ENCODE data around the gene GALNT16. TPM values are rescaled to one million over a fixed set of nuclear protein-coding genes. Genes with fewer than 3 reads are reported as not detected.

The GALNT16 gene
- total RNA-seq, 1 donor from 2014 or later = not detected

DNA sequence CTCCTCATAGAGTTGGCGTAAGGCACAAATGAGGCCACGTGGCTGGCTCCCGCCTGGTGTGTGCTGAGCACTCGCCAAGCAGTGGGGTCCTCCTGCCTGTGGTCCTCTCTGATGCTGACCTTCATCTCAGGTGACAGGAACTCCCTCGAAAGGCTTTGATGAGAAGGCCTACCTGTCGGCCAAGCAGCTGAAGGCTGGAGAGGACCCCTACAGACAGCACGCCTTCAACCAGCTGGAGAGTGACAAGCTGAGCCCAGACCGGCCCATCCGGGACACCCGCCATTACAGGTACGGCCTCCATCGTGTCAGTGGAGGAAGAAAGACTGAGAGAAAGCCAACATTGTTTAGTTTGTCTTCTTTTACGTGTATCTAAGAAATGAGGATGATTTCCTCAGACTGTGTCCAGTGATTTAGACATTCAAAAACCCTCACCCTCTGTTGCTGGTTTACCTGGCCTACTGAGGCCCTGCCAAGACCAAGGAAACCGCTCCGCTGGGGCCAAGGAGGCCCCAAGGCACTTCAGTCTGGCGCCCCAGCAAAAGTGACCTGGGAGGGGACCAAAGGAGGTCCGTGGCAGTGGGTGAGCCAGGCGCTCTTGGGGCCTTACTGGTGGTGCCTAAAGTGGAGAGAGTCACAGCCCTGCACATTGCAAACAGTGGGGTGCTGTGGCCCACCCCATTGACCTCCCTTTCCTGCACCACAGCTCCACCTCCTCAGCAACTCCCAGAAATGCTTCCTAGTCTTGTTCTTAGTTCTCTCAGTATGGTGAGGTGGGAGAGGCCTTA lies 60.8 kb downstream of the GALNT16 start:
- H3K4me1 Mint-ChIP-seq = no peaks in the 10 kb centered on the region

DNA sequence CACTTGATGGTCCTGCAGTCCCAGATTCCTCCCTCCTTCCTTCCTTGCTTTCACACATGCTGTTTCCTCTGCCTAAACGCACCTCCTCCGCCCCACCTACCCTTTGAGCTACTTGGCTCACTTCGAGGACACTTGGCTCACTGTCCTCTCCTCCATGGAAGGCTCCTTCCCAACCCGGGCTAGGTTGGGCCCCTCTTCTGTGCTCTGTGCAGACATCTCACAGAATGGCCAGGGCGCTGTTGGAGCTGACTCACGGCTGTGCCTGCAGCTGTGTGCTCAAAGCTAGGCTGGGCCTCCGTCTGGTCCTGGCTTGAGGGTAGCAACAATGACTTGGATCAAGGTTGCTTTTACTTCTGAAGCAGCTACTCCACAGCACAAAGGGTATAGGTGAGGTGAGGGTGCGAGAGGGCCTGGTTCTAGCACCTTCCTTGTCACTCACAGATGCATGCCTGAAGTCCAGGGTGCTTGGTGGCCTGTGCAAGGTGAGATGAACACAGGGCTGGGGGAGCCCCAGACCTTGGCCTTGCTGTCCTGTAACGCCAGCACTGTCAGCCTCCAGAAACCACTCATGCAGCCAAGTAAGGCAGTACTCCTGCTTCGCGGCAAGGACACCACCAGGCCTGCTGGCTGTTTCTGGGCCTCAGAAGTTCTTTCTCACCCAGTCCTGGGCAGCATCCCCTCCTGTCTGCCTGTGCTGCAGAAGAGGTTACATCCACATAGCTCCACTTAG lies 61.8 kb downstream of the GALNT16 start:
- intact Hi-C loops (cut with micrococcal nuclease) = no loop called here
- H3K27me3 Mint-ChIP-seq = no peaks in the 10 kb centered on the region
- H3K9me3 Mint-ChIP-seq = no peaks in the 10 kb centered on the region
- no peak overlapping the region for H3K4me3 Mint-ChIP-seq
- no peaks in the 10 kb centered on the region for H3K36me3 Mint-ChIP-seq (ENCODE audit: low read depth)
- no peak overlapping the region for H3K27ac Mint-ChIP-seq
- no peak for DNase-seq
- H3K4me1 Mint-ChIP-seq = no peaks in the 10 kb centered on the region

More for the DNA sequence above, 60.8 kb downstream of the GALNT16 start:
- Mint-ChIP-seq H3K27ac (no peak overlapping the region), H3K36me3 (ENCODE audit: low read depth) (no peaks in the 10 kb centered on the region), H3K4me3 (no peak overlapping the region), H3K27me3 (peaks cover 3% of the 10 kb centered on the region), H3K9me3 (no peaks in the 10 kb centered on the region)
- intact Hi-C loops (cut with micrococcal nuclease) = no loop called here
- no peak for DNase-seq

DNA sequence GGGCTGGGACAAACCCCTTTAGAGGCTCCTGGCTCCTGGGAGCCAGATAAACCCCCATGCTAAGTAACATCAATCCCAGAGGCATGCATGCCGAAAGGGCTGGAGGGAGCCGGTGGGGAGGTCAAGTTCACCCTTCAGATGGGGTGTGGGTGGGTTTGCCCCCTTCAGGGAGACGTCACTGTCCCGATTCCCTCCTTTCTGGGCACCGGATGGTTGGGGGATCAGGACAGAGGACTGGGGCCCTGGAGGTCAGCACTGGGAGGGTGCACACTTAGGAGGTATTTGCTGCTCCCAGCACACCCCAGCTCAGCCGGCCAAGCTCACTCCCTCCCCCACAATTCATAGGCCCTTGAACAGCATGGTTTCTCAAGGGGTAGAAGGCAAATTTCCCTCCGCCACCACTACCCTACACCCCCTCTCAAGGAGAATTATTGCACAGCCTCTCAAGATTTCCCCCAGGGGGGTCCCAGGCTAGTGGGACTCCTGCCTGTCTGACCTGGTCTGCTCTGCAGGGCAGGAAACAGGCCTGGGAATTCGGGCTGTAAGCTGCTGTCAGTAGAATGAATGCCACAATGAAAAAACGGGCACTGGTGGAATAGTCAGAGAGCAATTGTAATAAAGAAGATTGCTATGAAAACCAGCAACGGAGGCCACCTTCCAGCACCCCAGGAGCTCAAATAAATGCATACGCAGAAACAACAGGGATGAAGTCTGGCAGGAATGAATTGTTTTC lies 63.5 kb downstream of the GALNT16 start:
- H3K9me3 Mint-ChIP-seq = no peaks in the 10 kb centered on the region
- no peaks in the 10 kb centered on the region for H3K36me3 Mint-ChIP-seq (ENCODE audit: low read depth)
- intact Hi-C loops (cut with micrococcal nuclease) = no loop called here
- H3K4me3 Mint-ChIP-seq = no peak overlapping the region
- no peak for DNase-seq
- H3K27me3 Mint-ChIP-seq = no peaks in the 10 kb centered on the region
- no peaks in the 10 kb centered on the region for H3K4me1 Mint-ChIP-seq
- no peak overlapping the region for H3K27ac Mint-ChIP-seq

DNA sequence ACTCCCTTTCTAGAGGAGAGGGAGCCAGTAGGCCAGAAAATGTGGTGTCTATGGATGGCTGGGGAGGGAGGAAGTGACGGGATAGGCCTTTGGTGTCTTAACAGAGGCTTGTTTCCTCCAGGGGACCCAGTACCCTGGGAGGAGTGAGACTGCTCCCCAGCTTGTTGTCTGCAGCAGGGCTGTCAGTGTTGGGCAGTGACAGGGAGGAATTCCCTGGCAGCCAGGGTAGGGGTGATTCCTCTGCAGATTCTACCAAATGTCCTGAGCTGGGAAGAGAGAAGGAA lies 64.0 kb downstream of the GALNT16 start:
- Mint-ChIP-seq H3K27ac (no peak overlapping the region), H3K36me3 (ENCODE audit: low read depth) (no peaks in the 10 kb centered on the region), H3K4me3 (no peak overlapping the region), H3K27me3 (no peaks in the 10 kb centered on the region), H3K4me1 (no peaks in the 10 kb centered on the region), H3K9me3 (no peaks in the 10 kb centered on the region)
- intact Hi-C loops (cut with micrococcal nuclease) = no loop called here
- DNase-seq = no peak

DNA sequence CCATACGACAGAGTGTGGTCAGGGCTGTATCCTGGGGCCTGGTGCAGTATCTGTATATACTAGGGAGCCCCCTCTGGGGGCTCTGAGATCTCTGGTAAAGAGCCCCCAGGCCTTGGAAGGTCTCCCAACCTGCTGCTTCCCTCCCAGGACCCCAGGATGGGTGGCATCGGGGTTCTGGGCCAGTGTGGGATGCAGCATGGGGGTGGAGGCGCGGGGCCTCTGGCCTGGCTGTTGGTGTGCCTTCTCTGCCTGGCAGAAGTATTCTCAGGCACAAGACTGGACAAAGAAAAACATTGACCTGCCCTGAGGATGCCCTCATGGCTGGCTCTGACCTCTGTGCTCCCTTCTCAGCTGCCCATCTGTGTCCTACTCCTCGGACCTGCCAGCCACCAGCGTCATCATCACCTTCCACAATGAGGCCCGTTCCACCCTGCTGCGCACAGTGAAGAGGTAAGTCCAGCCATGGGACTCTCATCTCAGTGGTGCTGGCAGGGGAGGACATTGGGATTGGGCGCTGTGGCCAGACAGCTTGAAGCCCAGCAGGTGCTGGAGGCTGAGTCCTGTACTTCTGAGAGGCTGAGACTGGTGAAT lies 64.5 kb downstream of the GALNT16 start:
- H3K27ac Mint-ChIP-seq = no peak overlapping the region
- no peak overlapping the region for H3K4me3 Mint-ChIP-seq
- no peaks in the 10 kb centered on the region for H3K9me3 Mint-ChIP-seq
- H3K4me1 Mint-ChIP-seq = no peaks in the 10 kb centered on the region
- H3K27me3 Mint-ChIP-seq = no peaks in the 10 kb centered on the region
- no peaks in the 10 kb centered on the region for H3K36me3 Mint-ChIP-seq (ENCODE audit: low read depth)
- DNase-seq = no peak
- intact Hi-C loops (cut with micrococcal nuclease) = no loop called here

DNA sequence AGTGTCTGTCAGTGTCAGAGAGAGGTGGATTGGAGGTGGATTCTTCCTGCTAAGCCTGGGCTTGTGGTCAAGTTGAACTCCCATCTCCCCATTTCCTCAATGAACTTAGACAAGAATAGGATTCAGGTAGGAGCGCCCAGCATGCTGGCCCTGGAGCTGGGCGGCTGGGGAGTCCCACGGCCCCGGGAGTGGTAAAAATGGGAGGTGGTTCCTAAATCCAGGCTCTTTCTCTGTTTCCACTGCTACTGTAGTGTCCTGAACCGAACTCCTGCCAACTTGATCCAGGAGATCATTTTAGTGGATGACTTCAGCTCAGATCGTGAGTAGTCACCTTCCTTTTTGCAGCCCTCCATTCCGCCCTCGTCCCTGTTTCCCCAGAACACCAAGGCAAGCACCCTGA lies 65.1 kb downstream of the GALNT16 start:
- H3K27me3 Mint-ChIP-seq = no peaks in the 10 kb centered on the region
- no peak overlapping the region for H3K27ac Mint-ChIP-seq
- no peaks in the 10 kb centered on the region for H3K36me3 Mint-ChIP-seq (ENCODE audit: low read depth)
- intact Hi-C loops (cut with micrococcal nuclease) = no loop called here
- H3K9me3 Mint-ChIP-seq = no peaks in the 10 kb centered on the region
- H3K4me1 Mint-ChIP-seq = no peaks in the 10 kb centered on the region
- H3K4me3 Mint-ChIP-seq = no peak overlapping the region
- no peak for DNase-seq

DNA sequence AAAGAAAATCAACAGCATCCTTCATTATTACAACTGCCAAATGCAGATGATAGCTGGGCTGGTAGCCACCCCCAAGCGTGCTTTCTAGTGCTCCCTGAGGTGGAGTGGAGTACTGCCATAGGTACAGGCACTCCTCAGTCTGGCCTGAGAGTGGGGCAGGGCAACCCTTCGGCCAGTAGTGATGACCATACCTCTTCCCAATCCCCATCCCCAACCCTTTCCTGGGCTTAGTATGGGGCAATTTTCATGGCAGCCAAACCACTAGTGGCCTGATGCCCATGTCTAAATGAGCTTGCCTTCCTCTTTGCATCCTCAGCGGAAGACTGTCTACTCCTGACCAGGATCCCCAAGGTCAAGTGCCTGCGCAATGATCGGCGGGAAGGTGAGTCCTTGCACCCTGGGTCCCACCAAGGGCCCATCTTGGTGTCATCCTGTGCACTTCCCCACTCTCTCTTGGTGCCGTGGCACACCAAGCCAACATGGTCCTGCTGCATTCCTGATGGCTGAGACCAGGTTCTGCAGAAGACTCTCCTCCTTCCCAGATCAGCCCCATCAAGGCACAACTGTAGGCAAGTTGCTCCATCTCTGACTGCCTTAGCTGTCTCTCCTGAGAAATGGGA lies 65.8 kb downstream of the GALNT16 start:
- intact Hi-C loops (cut with micrococcal nuclease) = no loop called here
- H3K27me3 Mint-ChIP-seq = no peaks in the 10 kb centered on the region
- H3K27ac Mint-ChIP-seq = no peak overlapping the region

DNA sequence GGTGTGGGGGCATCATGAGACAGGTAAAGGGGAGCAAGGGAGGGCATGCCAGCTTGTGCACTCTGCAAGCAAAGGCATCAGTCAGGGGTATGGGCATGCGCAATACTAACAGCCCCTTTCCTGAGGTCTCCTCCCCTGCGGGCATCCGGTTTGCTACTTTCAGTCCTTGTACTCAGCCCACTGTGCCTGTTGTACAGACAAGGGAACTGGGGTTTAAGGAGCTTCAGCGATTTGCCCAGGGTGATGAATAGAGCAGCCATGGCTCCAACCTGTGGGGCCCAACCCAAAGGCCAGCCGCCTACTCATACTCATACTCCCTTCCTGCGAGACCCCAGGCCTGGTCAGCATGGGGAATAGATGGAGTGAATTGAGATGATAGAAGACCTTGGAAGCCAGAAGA lies 66.7 kb downstream of the GALNT16 start:
- Mint-ChIP-seq H3K4me1 (no peaks in the 10 kb centered on the region), H3K27ac (no peak overlapping the region), H3K36me3 (ENCODE audit: low read depth) (no peaks in the 10 kb centered on the region), H3K4me3 (no peak overlapping the region), H3K27me3 (no peaks in the 10 kb centered on the region), H3K9me3 (no peaks in the 10 kb centered on the region)
- DNase-seq = no peak
- intact Hi-C loops (cut with micrococcal nuclease) = no loop called here

More for the DNA sequence above, 65.8 kb downstream of the GALNT16 start:
- DNase-seq = no peak
- no peak overlapping the region for H3K4me3 Mint-ChIP-seq
- no peaks in the 10 kb centered on the region for H3K9me3 Mint-ChIP-seq
- H3K36me3 Mint-ChIP-seq (ENCODE audit: low read depth) = no peaks in the 10 kb centered on the region
- H3K4me1 Mint-ChIP-seq = no peaks in the 10 kb centered on the region

DNA sequence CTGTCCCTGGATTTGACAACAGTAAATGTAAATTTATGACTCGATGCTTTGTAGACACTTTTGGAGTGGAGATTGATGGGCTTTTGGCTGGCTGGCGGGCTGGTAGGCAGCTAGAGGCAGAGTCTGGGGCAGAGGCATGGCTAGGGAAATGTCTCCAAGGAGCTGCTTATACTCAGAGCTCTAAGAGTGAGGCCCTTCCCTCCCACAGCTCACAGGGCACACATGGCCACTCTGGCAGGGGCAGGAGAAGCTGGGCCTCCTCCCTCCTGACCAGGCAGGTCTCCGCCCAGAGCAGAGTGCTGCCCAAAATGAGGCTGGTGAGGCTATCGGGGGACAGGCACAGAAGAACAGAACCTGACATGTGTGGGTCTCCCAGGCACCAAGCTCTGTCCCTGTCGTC lies 67.5 kb downstream of the GALNT16 start:
- Mint-ChIP-seq H3K4me1 (no peaks in the 10 kb centered on the region), H3K9me3 (no peaks in the 10 kb centered on the region), H3K4me3 (no peak overlapping the region), H3K27ac (no peak overlapping the region), H3K36me3 (ENCODE audit: low read depth) (no peaks in the 10 kb centered on the region), H3K27me3 (no peaks in the 10 kb centered on the region)
- intact Hi-C loops (cut with micrococcal nuclease) = no loop called here
- DNase-seq = no peak

DNA sequence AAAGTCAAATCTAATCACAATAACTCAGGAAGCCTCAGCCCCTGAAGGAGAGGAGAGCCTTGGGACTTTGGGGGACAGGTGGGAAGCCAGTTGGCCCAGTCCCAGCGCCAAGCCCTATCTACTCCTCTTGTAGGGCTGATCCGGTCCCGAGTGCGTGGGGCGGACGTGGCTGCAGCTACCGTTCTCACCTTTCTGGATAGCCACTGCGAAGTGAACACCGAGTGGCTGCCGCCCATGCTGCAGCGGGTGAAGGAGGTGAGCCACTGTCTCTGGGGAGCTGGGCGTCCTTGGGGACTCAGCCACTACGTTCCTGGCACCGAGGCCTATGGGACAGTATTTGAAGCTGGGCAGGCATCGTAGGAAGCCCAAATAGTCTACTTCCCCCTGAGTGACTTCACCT lies 68.4 kb downstream of the GALNT16 start:
- Mint-ChIP-seq H3K4me1 (no peaks in the 10 kb centered on the region), H3K4me3 (no peak overlapping the region), H3K27me3 (no peaks in the 10 kb centered on the region), H3K27ac (no peak overlapping the region), H3K36me3 (ENCODE audit: low read depth) (no peaks in the 10 kb centered on the region), H3K9me3 (no peaks in the 10 kb centered on the region)
- intact Hi-C loops (cut with micrococcal nuclease) = no loop called here
- no peak for DNase-seq

DNA sequence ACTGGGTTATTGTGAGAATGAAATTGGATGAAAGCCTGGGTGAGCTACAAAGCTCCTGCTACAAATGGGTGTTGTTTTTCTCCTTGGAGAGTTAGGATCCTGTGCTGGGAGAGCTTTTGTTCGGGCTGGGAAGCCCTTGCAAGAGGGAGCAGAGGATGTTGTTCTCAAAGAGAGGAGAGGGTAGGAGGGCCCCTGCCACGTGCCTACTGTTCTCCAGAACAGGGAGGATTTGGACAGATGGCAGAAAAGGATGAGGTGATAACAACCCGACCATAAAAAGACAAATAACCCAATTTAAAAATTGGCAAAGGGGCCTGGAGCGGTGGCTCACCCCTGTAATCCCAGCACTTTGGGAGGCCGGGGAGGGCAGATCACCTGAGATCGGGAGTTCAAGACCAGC lies 68.8 kb downstream of the GALNT16 start:
- Mint-ChIP-seq H3K9me3 (no peaks in the 10 kb centered on the region), H3K4me3 (no peak overlapping the region), H3K4me1 (no peaks in the 10 kb centered on the region), H3K36me3 (ENCODE audit: low read depth) (no peaks in the 10 kb centered on the region), H3K27me3 (no peaks in the 10 kb centered on the region), H3K27ac (no peak overlapping the region)
- intact Hi-C loops (cut with micrococcal nuclease) = no loop called here
- DNase-seq = no peak

DNA sequence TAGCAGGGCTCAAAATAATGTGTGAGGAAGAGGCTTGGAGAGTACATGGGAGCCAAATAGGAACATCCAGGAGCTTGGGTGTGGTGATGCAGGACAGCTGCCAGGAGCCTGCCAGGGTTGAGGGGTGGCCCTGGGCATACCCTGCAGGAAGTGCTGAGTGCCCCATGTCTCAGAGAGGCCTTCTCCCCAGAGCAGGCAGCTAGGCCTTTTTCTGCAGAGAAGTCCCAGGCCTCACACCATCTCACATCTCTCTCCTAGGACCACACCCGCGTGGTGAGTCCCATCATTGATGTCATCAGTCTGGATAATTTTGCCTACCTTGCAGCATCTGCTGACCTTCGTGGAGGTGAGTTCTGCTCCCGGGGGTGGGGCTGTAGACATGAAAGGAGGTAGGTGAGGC lies 71.2 kb downstream of the GALNT16 start:
- H3K27ac Mint-ChIP-seq = no peak overlapping the region
- no peaks in the 10 kb centered on the region for H3K27me3 Mint-ChIP-seq
- intact Hi-C loops (cut with micrococcal nuclease) = no loop called here
- H3K4me3 Mint-ChIP-seq = no peak overlapping the region
- H3K4me1 Mint-ChIP-seq = peaks cover 5% of the 10 kb centered on the region
- H3K36me3 Mint-ChIP-seq (ENCODE audit: low read depth) = no peaks in the 10 kb centered on the region
- H3K9me3 Mint-ChIP-seq = no peaks in the 10 kb centered on the region
- DNase-seq = no peak

DNA sequence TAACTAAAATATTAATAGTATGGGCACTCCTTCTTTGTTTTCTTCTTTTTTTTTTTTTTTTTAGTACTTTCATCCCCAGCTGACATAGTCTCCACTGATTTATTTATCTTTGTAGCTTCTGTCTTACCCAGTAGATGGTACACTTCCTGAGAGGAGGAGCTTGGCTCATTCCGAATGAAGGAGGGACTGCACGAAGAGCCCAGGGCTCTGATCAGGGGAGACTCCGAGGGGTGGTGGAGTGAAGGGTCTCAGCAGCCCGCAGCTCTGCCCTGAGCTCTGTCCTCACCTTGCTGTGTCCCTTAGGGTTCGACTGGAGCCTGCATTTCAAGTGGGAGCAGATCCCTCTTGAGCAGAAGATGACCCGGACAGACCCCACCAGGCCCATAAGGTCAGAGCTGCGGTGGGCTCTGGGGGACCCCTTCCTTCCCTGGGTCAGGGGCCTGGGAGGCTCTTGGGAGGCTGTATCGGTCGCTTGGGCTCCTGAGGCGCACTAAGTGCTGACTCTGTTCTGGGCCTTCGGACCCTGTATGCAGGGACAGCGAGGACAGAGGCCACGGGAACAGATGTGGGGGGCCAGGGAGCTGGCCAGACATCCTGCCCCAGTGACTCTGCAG lies 72.9 kb downstream of the GALNT16 start:
- intact Hi-C loops (cut with micrococcal nuclease) = no loop called here
- Mint-ChIP-seq H3K27me3 (peaks cover 3% of the 10 kb centered on the region), H3K36me3 (ENCODE audit: low read depth) (no peaks in the 10 kb centered on the region), H3K9me3 (no peaks in the 10 kb centered on the region), H3K4me3 (no peak overlapping the region), H3K4me1 (peaks cover 8% of the 10 kb centered on the region), H3K27ac (no peak overlapping the region)
- no peak for DNase-seq

All from activated CD4-positive, alpha-beta T cell treated with anti-CD3 and anti-CD28 coated beads, Interleukin-2, amount 10 ng/mL, durations not matched to agents 24 days and 14 days (primary cell).